ENCODE measurements around the gene PRKAG2. TPM values are rescaled to one million over a fixed set of nuclear protein-coding genes. Genes with fewer than 3 reads are reported as not detected.
A peak's percentile ranks its signal among the peaks of the same experiment; 100 is the strongest.

The PRKAG2 gene
- total RNA-seq, 2 experiments from 2014 or later = 39.3 to 42.3 TPM

DNA sequence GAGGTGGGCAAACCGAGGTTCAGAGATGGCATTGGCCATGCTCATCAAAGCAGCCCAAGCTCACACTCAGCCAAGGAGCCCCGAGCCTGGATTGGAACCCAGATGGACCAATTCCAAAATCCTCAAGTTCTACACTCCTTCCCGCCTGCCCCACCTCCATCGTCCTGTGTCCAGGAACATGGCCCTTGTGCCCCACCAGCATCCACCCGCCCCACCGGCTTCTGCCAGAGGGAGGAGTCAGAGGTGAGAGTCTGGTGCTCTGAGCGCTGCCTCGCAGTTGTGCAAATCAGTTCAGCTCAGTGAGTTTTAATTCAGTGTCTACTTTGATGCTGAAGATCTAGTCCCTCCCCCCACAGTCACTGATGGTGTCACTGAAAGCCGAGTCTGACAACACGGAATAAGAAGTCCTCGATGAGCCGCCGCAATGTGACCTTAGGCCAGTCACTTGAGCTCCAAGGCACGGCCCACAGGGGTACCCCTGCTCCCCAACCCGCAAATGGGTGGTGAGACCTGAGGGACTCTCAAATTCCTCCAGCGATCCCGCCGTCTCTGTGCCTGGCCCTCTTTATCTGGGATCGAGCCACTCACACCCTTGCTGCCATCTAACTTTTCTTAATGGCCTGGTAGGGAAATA, 26.3 kb downstream of the PRKAG2 start:
- CTCF ChIA-PET = interaction anchor here (0.8 kb wide), 1 partner anchor 68 kb away, joined by 3 read pairs; no protein-coding TSS in a partner anchor
- H3K36me3 Mint-ChIP-seq (ENCODE audit: low read depth) = peaks cover 5% of the 10 kb centered on the region
- H3K4me1 Mint-ChIP-seq (ENCODE audit: low read depth) = peaks cover 37% of the 10 kb centered on the region
- Histone ChIP-seq H3K4me1 (ENCODE audit: insufficient read depth, low read length) (peaks cover 32% of the 10 kb centered on the region), H3K36me3 (ENCODE audit: insufficient read depth, low read length) (peaks cover 2% of the 10 kb centered on the region), H3K4me3 (ENCODE audit: low read length) (no peak overlapping the region), H3K27me3 (ENCODE audit: control insufficient read depth in 1 of 2, insufficient read depth in 2 of 2, low read length in 2 of 2) (no peaks in the 10 kb centered on the region), H3K27ac (ENCODE audit: low read depth in 1 of 2, low read length in 2 of 2) (peak overlapping the region in 1 of 2 donors; percentile 56), H3K9me3 (ENCODE audit: control insufficient read depth in 1 of 2, insufficient read depth in 1 of 2, low read length in 2 of 2) (no peaks in the 10 kb centered on the region)
- TF ChIP-seq, protein P1, sequence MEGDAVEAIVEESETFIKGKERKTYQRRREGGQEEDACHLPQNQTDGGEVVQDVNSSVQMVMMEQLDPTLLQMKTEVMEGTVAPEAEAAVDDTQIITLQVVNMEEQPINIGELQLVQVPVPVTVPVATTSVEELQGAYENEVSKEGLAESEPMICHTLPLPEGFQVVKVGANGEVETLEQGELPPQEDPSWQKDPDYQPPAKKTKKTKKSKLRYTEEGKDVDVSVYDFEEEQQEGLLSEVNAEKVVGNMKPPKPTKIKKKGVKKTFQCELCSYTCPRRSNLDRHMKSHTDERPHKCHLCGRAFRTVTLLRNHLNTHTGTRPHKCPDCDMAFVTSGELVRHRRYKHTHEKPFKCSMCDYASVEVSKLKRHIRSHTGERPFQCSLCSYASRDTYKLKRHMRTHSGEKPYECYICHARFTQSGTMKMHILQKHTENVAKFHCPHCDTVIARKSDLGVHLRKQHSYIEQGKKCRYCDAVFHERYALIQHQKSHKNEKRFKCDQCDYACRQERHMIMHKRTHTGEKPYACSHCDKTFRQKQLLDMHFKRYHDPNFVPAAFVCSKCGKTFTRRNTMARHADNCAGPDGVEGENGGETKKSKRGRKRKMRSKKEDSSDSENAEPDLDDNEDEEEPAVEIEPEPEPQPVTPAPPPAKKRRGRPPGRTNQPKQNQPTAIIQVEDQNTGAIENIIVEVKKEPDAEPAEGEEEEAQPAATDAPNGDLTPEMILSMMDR (IDR thresholded peaks at IDR 0.05) = no peak
- ATAC-seq (ENCODE audit: poor library complexity) (no peak), DNase-seq (peak in 2 of 14 experiments; percentile 43 to 67)
- H3K27me3 Mint-ChIP-seq = no peaks in the 10 kb centered on the region
- H3K9me3 Mint-ChIP-seq = no peaks in the 10 kb centered on the region
- intact Hi-C loops (cut with DNase I, micrococcal nuclease) = loop anchor here in 1 of 2 experiments (10.0 kb wide), 1 partner anchor 154 kb away; no protein-coding TSS in a partner anchor
- H3K27ac Mint-ChIP-seq = peak overlapping the region; percentile 14
- H3K4me3 Mint-ChIP-seq = peak overlapping the region; percentile 22
- POLR2A ChIA-PET = interaction anchor here (1.1 to 2.5 kb wide), 2 partner anchors 25 to 26 kb away, joined by 3 to 9 read pairs; partner anchors contain the start of gene PRKAG2

DNA sequence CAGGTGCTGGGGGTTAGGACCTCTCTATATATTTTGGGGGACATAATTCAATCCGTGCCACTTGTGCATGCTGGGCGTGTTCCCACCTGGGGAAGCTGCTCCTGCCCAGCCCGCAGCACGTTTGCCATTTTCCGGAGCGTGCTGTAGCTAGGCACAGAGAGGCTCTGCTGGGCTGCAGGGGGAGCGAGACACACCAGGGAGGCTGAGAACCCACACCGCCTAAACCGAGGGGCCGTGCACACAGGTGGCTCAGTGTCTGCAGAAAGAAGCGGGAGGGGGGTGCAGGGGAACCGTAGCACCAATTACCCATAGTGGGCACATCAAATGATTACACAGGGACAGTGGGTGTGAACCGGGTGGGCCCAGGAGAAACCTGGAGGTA, 27.0 kb downstream of the PRKAG2 start:
- H3K36me3 Mint-ChIP-seq (ENCODE audit: low read depth) = peaks cover 9% of the 10 kb centered on the region
- no peak overlapping the region for H3K27ac ChIP-seq (ENCODE audit: low read depth in 1 of 2, low read length in 2 of 2)
- no peaks in the 10 kb centered on the region for H3K9me3 ChIP-seq (ENCODE audit: control insufficient read depth in 1 of 2, insufficient read depth in 1 of 2, low read length in 2 of 2)
- H3K27ac Mint-ChIP-seq = no peak overlapping the region
- ChIA-PET CTCF (no interaction called here), POLR2A (no interaction called here)
- TF ChIP-seq, protein P1 (IDR thresholded peaks at IDR 0.05) = no peak
- no peak overlapping the region for H3K4me3 Mint-ChIP-seq
- ATAC-seq (ENCODE audit: poor library complexity) (no peak), DNase-seq (no peak)
- intact Hi-C loops (cut with DNase I, micrococcal nuclease) = loop anchor here in 1 of 2 experiments (10.0 kb wide), 1 partner anchor 155 kb away; no protein-coding TSS in a partner anchor
- no peak overlapping the region for H3K4me3 ChIP-seq (ENCODE audit: low read length)
- H3K27me3 ChIP-seq (ENCODE audit: control insufficient read depth in 1 of 2, insufficient read depth in 2 of 2, low read length in 2 of 2) = no peaks in the 10 kb centered on the region
- H3K27me3 Mint-ChIP-seq = no peaks in the 10 kb centered on the region
- H3K36me3 ChIP-seq (ENCODE audit: insufficient read depth, low read length) = peaks cover 2% of the 10 kb centered on the region
- peaks cover 37% of the 10 kb centered on the region for H3K4me1 Mint-ChIP-seq (ENCODE audit: low read depth)
- H3K9me3 Mint-ChIP-seq = no peaks in the 10 kb centered on the region
- peaks cover 34% of the 10 kb centered on the region for H3K4me1 ChIP-seq (ENCODE audit: insufficient read depth, low read length)

DNA sequence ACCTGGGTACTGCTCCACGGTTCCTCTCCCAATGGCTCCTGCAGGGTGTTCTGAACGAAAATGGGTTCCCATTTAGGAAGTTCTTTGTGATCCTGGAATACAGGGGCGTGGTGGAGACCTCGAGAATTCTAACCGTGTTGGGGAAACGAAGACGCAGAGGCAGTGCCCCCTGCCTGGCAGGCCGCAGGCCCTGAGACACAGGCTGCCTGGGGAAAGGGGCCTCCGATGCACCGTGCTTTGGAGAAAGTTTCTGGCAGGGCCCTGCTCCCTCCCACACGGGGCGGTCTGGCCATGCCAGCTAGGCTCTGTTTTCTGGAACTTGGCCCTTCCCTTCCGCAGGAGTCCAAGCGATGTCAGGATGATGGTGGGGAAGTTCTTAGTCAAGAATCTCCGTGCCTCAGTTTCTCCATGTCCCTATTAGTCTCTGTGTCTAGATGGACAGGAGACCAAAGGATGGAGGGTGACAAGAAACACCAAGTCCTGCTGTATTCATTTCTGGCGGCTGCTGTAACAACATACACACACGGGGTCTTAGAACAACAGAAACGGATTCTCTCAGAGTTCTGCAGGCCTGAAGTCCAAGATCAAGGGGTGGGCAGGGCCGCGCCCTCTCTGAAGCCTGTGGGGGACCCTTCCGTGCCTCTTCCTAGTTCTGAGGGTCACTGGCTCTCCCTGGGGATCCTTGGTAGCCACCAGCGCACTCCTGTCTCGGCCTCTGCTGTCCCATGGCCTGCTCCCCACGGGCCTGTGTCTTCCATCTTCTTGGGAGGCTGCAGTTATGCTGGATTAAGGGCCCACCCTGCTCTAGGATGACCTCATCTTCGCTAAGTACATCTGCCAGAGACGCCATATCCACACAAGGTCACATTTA, 27.7 kb downstream of the PRKAG2 start:
- no peak for DNase-seq
- Mint-ChIP-seq H3K4me3 (no peak overlapping the region), H3K27ac (no peak overlapping the region), H3K27me3 (no peaks in the 10 kb centered on the region), H3K9me3 (no peaks in the 10 kb centered on the region), H3K36me3 (ENCODE audit: low read depth) (peaks cover 15% of the 10 kb centered on the region), H3K4me1 (ENCODE audit: low read depth) (peaks cover 37% of the 10 kb centered on the region)
- ChIA-PET POLR2A (no interaction called here), CTCF (no interaction called here)
- TF ChIP-seq, protein P1 (IDR thresholded peaks at IDR 0.05) = no peak
- peaks cover 35% of the 10 kb centered on the region for H3K4me1 ChIP-seq (ENCODE audit: insufficient read depth, low read length)
- H3K9me3 ChIP-seq (ENCODE audit: control insufficient read depth in 1 of 2, insufficient read depth in 1 of 2, low read length in 2 of 2) = no peaks in the 10 kb centered on the region
- peaks cover 4% of the 10 kb centered on the region for H3K36me3 ChIP-seq (ENCODE audit: insufficient read depth, low read length)
- H3K27me3 ChIP-seq (ENCODE audit: control insufficient read depth in 1 of 2, insufficient read depth in 2 of 2, low read length in 2 of 2) = no peaks in the 10 kb centered on the region
- H3K4me3 ChIP-seq (ENCODE audit: low read length) = no peak overlapping the region
- H3K27ac ChIP-seq (ENCODE audit: low read depth in 1 of 2, low read length in 2 of 2) = no peak overlapping the region
- intact Hi-C loops (cut with DNase I, micrococcal nuclease) = no loop called here
- ATAC-seq (ENCODE audit: poor library complexity) = no peak
